Peyer's patch (tissue), 4 donors: ENCODE measurements around the gene BPIFA3.

ENCODE experiments used
- CTCF ChIP-seq, 6 experiments: fragments of 450-650 bp in 4 of 6; fragments of 200-600 bp in 2 of 6; sonication (generic) in 1 of 6; IDR thresholded peaks; one replicate each; pipeline ENCODE4 v1.5.1; 2017 to 2019; ENCODE audit warnings: antibody characterized with exemption in 6 of 6, mild to moderate bottlenecking in 3 of 6, moderate library complexity in 1 of 6
- POLR2A ChIP-seq, 2 donors: fragments of 450-650 bp; IDR thresholded peaks; one replicate each; pipeline ENCODE4 v1.5.1; 2017; ENCODE audit warnings: antibody characterized with exemption in 2 of 2, mild to moderate bottlenecking in 2 of 2, moderate library complexity in 2 of 2

GRCh38 chr20:33239979-33240736, 23.0 kb downstream of the BPIFA3 start:
- TF ChIP-seq POLR2A (IDR thresholded peaks at IDR 0.05) = no peak
- TF ChIP-seq CTCF (IDR thresholded peaks at IDR 0.05) = no peak
